ENCODE results near the gene PLIN1.

PLIN1 gene

DNA sequence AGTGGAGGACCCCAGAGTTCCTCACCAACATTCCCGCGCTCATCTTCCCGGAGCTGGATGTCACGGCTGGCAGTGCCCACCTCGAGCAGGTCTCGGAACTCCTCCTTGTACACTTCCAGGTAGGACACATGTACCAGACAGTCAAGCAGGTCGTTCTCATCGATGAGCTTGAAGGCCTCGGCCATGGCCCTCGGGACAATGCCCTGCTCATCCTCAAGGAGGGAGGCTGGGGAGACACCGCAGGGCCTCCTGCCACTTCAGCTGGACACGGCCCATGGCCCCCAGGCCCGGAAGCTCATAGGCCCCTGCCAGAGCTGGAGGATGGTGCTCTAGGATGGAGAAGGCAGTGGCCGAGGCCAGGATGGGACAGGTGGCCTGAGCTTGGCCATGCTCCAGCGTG is 29.5 kb downstream of the PLIN1 start:
- DNase-seq: no peak

GRCh38 chr15:89649013-89649625 is 30.0 kb downstream of the PLIN1 start:
- no peak for DNase-seq

DNA sequence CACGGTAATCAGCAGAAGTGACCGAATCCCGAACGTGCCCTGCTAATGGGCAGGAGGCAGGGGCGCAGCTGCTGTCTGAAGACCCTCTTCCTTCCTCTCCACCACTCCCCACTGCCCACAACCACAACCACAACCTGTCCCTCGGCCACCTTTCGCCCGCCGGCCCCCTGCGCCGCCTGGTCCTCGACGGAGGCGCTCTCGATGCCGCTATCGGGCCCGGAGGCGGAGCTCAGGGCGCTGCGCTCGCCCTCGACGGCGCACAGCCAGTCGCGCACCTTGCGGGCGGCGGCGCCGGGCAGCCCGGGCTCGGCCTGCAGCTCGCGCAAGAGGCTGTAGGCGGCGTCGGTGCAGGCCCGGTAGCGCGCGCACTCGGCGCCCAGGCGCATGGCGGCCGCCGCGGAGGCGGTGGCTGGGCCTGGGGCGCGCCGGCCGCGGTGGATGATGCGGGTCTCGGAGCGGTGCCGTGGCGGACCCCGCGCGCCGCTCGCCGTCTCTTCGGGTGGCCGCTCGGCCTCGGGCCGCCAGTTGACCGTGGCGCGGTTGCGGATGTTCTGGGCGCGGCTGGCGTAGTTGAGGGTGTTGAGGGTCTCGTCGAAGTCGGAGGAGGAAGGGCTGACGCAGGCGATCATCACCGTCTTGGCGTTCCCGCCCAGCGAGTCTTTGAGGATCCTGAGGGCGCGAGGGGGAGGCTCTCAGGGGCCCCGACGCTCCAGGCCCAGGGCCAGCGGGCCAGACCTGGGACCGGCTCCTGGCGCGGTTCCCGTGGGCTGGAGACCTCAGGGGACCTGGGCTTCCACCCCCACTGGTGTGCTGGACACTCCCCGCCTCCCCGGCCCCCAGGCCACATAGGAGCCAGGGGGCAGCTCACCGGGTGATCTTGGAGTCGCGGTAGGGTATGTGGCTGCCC is 30.8 kb downstream of the PLIN1 start:
- DNase-seq: no peak

DNA sequence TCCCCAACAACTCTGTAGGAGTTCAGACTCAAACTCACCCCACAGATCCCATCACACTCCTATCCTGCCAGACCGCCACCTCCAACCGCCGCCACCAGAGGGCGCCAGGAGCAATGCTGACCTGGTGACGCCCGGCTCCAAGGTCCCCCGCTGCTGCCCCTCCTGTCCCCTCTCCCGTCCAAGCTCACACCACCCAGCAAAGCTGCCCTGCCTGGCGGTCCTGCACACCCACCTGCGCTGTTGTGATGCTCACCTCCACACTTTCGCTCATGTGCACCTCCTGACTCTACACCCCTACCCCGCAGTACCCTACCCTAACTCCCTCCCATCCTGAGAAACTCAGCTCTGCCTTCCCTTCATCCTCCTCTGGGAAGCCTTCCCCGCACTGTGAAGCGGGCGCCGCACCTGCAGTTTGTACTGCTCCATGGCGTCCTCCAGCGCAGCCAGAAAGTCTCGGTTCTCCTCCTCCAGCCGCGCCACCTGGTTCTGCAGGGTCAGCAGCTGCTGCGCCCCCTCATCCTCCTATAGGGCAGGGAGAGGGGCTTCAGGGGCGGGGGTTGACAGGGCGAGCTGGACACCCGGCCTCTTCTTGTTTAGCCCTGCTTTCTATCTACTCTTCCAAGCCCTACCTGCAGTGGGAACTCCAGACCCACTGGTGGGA is 31.8 kb downstream of the PLIN1 start:
- no peak for DNase-seq

GRCh38 chr15:89646416-89647141 is 32.6 kb downstream of the PLIN1 start:
- no peak for DNase-seq

GRCh38 chr15:89645680-89646079 is 33.5 kb downstream of the PLIN1 start:
- DNase-seq: no peak

DNA sequence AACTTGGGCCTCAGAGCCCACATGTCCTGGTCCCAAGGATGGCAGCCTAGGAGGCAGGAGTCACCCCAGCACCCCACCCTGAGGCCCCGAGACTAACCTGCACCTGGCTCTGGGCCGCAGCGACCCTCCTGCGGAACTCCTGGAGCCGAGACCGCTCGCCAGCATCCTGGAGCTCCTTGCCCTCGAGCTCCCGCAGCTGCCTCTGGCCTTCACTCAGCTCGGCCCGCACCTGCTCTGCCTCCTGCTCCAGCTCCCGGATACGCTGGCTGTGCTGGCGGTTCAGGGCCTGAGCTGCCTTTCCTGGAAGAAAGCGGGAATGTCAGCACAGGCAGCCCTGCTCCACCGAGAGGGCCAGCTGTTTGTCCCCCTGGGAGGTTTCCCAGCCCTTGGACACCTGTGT is 37.1 kb downstream of the PLIN1 start:
- DNase-seq: no peak

- DNase-seq: no peak
These were observed 38.1 kb downstream of the PLIN1 start for GRCh38 chr15:89641053-89641452.

DNA sequence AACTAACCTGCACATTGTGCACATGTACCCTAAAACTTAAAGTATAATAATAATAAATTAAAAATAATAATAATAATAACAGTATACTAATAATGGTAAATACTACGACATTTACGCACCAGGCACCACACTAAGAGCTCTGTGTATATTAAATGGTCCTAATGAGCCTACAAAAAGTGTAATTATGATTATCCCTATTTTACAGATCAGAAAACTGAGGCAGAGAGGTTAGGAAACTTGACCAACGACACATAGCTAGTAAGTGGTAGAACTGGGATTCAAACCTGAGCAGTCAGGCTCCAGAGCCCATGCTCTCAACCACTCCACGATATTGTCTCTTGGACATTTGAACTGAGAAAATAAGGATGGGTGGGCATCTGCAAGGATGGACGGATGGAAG is 38.9 kb downstream of the PLIN1 start:
- no peak for DNase-seq

- no peak for DNase-seq
These were observed 45.6 kb downstream of the PLIN1 start for GRCh38 chr15:89633585-89633984.

DNA sequence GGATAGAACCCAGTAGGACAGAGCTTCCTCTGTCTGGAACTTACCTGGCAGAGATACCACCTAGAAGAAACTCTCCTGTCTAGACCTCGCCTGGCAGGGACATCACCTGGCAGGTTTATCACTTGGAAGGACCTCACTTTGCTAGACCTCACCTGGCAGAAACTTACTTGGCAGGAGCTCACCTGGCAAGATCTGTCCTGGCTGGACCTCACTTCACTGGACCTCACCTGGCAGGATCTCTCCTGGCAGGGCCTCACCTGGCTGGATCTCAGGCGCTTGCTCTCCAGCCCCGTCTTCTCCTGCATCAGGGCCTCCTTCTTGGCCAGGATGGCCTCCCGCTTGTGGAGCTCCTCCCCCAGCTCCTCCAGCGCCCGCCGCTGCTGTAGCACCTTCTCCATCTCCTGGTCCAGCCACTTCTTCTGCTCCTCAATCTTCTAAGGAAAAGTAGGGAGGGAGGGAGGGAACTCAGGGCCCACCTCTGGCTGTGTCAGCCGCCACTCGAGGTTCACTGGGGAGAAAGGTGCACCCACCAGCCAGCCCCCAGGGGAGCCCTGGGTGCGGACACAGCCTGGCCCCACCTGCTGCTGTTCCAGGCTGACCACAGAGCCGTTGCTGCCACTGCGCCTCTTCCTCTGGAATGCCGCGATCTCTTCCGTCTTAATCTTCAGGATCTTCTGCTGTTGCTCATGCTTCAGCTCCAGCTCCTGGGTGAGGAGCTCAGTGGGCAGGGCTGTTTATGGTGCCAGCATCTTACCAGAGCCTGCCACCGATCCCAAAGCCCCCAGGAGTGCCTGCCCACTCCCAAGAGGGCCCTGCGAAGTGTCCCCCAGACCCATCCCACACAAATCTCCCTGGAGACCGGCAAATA is 46.4 kb downstream of the PLIN1 start:
- no peak for DNase-seq

- DNase-seq: no peak
These were observed 47.3 kb downstream of the PLIN1 start for GRCh38 chr15:89631902-89632264.

DNA sequence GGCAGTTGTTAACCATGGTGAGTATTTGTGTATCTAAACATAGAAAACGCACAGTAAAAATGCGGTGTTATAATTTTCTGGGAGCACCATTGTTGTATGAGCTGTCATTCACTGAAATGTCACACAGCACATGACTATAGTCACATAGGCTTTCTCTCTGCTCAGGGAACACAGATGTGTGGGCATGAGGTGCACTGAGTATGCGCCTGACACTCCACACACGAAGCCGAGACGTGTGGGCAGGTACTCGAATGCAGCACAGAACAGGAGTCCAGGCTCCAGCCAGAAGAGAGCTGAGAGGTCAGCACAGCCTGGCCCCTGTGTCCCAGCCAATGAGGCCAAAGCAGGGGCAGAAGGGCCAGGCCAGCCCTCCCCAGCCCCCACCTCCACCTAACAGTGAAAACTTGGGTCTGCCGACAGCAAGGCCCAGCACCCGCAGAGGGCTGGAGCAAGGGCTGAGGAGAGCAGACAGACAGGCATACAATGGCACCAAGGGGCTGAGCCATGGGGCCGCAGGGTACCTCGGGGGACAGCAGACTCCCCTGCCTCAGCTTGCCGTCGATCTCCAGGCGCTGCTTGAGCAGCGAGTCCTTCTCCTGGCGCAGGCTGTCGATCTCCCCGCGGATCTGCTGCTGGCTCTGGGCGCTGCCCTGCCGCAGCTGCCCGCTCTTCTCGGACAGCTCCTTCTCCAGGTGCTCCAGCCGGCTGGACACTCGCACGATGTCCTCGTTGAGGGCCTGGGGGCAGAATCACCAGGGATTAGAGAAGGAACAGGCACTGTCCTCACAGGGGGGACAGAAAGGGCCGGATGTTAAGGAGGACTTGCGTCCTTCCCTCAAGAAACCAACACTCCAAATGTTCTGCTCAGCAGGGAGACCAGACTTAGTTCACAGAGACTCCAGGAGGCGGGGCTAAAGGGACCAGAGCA is 47.9 kb downstream of the PLIN1 start:
- no peak for DNase-seq

GRCh38 chr15:89630260-89630659 is 48.9 kb downstream of the PLIN1 start:
- no peak for DNase-seq

DNA sequence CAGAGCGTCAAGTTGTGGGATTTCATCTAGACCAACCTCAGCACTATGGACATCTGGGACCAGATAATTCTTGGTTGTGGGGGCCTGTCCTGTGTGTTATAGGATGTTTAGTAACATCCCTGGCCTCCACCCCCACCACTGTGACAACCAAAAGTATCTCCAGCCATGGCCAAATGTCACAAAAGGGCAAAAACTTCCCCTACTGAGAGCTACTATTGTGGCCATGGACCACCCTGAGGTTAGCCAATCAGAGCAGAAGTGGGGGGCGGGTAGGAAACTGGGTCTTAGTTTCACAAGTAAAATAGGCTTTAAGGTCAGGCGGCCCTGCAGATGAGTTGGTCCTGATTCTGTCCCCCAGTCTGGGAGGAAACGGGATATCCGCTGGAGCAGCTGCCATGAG is 49.3 kb downstream of the PLIN1 start:
- DNase-seq: no peak

GRCh38 chr15:89628806-89629715 is 50.1 kb downstream of the PLIN1 start:
- DNase-seq: no peak

DNA sequence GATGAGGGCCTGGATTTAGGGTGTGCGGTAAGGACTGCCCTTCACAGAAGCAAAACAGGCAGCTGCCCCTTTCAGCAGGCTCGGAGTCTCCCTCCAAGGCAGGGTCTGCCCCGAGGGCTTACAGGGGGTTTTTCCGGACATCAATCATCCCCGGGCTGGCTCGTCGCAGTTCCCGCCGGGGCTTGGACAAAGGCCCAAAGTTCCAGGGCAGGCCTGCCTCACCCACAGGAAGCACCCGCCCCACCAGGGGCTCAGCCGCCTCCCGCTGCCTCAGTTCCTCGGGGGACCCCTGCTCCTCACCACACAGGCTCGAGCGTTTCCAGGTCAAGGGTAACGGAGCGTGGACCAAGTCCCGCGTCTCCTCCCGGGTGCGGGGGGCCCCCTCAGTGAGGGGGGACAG is 50.9 kb downstream of the PLIN1 start:
- no peak for DNase-seq

- DNase-seq: no peak
These were observed 51.8 kb downstream of the PLIN1 start for GRCh38 chr15:89627256-89627970.

GRCh38 chr15:89625716-89626115 is 53.5 kb downstream of the PLIN1 start:
- no peak for DNase-seq
